HepG2 (cell line): Measurements from ENCODE around the gene ZNF12. TPM values are rescaled to one million over a fixed set of nuclear protein-coding genes. Genes with fewer than 3 reads are reported as not detected.

Experiments used
- CBX2 ChIP-seq, 2 experiments: fragments of 200-600 bp in 1 of 2; sonication (generic); formaldehyde crosslinking in 1 of 2; IDR thresholded peaks; 2 replicates each; pipeline versions ENCODE4 v1.7.0 to v1.8.1; 2018 to 2022; ENCODE audit warnings: low read depth in 2 of 2, low read length in 1 of 2, mild to moderate bottlenecking in 1 of 2, missing genetic modification reagents in 1 of 2
- ELF3 ChIP-seq: IDR thresholded peaks from 2 replicates; pipeline ENCODE4 v1.6.1; 2016; ENCODE audit warnings: missing genetic modification reagents, missing compliant biosample characterization
- NAIF1 ChIP-seq: sonication (generic); formaldehyde crosslinking; IDR thresholded peaks from 2 replicates; pipeline ENCODE4 v1.5.0; 2020; ENCODE audit warnings: mild to moderate bottlenecking, missing genetic modification reagents, borderline replicate concordance
- SIX4 ChIP-seq: sonication (generic); formaldehyde crosslinking; IDR thresholded peaks from 2 replicates; pipeline ENCODE4 v1.4.0; 2020; ENCODE audit warnings: missing genetic modification reagents
- TEAD3 ChIP-seq: optimal IDR thresholded peaks from 2 replicates; pipeline ENCODE3; 2016; ENCODE audit warnings: borderline replicate concordance
- U2AF1 ChIP-seq: fragments of 200-400 bp; formaldehyde crosslinking; optimal IDR thresholded peaks from 2 replicates; pipeline ENCODE3; 2017; ENCODE audit warnings: mild to moderate bottlenecking, low read depth, low read length
- XRCC5 ChIP-seq: fragments of 200-400 bp; formaldehyde crosslinking; optimal IDR thresholded peaks from 2 replicates; pipeline ENCODE3; 2017; ENCODE audit warnings: mild to moderate bottlenecking, low read length
- ZNF251 ChIP-seq: sonication (generic); formaldehyde crosslinking; IDR thresholded peaks from 2 replicates; pipeline ENCODE4 v1.9.0; 2021; ENCODE audit warnings: mild to moderate bottlenecking, missing genetic modification reagents
- ZNF550 ChIP-seq: sonication (generic); formaldehyde crosslinking; IDR thresholded peaks from 2 replicates; pipeline ENCODE4 v1.4.0; 2020; ENCODE audit warnings: mild to moderate bottlenecking, missing genetic modification reagents, borderline replicate concordance
- ZNF570 ChIP-seq: sonication (generic); formaldehyde crosslinking; IDR thresholded peaks from 2 replicates; pipeline ENCODE4 v1.4.0; 2020; ENCODE audit warnings: mild to moderate bottlenecking, missing genetic modification reagents, borderline replicate concordance
- ZNF780A ChIP-seq: sonication (generic); formaldehyde crosslinking; IDR thresholded peaks from 2 replicates; pipeline ENCODE4 v1.8.0; 2022; ENCODE audit warnings: mild to moderate bottlenecking, missing genetic modification reagents, moderate library complexity
- ZSCAN25 ChIP-seq: sonication (generic); formaldehyde crosslinking; IDR thresholded peaks from 2 replicates; pipeline ENCODE4 v1.8.0; 2022; ENCODE audit warnings: mild to moderate bottlenecking, missing genetic modification reagents
- polyA plus RNA-seq, 8 experiments: library from polyadenylated mRNA; depleted of rRNA in 3 of 8; stranded (reverse) in 7 of 8; unstranded in 1 of 8; fragments of >200 nt; fragmentation: Illumina TruSeq in 4 of 8; extraction: Trizol in 4 of 8; gene quantifications; 2 replicates each; pipeline versions ENCODE4 v1.2.1 to v1.2.3, GENCODE V29; 2011 to 2016; ENCODE audit warnings: low read depth in 4 of 8, missing spikeins in 1 of 8, mixed read lengths in 1 of 8; ENCODE audit not compliant: insufficient read depth in 1 of 8
- total RNA-seq, 5 experiments: library from RNA; depleted of rRNA; stranded (reverse); fragments of >200 nt; fragmentation: Illumina TruSeq; extraction: Trizol; gene quantifications; 2 replicates each; pipeline ENCODE4 v1.2.3, GENCODE V29; 2016; ENCODE audit warnings: low read depth in 1 of 5
- TF ChIP-seq, protein P1 (sequence below): IDR thresholded peaks from 2 replicates; pipeline ENCODE4 v1.6.1; 2012; ENCODE audit warnings: low read length, improper control_type of control experiment
- TF ChIP-seq, protein P2 (sequence below): fragments of 450-650 bp; IDR thresholded peaks from 2 replicates; pipeline ENCODE4 v1.6.1; 2016
- TF ChIP-seq, protein P3 (sequence below): sonication (generic); formaldehyde crosslinking; IDR thresholded peaks from 2 replicates; pipeline ENCODE4 v1.4.0; 2020; ENCODE audit warnings: missing genetic modification reagents
- TF ChIP-seq, protein P4 (sequence below): sonication (generic); formaldehyde crosslinking; conservative IDR thresholded peaks from 2 replicates; pipeline ENCODE4 v1.5.0; 2020; ENCODE audit warnings: missing genetic modification reagents

ZNF12 gene
- total and polyA plus RNA-seq, 2 of the 13 experiments (the other 11 are each of a cell fraction or from before 2014, with no cell fraction given) = 21.4 to 22.8 TPM

DNA sequence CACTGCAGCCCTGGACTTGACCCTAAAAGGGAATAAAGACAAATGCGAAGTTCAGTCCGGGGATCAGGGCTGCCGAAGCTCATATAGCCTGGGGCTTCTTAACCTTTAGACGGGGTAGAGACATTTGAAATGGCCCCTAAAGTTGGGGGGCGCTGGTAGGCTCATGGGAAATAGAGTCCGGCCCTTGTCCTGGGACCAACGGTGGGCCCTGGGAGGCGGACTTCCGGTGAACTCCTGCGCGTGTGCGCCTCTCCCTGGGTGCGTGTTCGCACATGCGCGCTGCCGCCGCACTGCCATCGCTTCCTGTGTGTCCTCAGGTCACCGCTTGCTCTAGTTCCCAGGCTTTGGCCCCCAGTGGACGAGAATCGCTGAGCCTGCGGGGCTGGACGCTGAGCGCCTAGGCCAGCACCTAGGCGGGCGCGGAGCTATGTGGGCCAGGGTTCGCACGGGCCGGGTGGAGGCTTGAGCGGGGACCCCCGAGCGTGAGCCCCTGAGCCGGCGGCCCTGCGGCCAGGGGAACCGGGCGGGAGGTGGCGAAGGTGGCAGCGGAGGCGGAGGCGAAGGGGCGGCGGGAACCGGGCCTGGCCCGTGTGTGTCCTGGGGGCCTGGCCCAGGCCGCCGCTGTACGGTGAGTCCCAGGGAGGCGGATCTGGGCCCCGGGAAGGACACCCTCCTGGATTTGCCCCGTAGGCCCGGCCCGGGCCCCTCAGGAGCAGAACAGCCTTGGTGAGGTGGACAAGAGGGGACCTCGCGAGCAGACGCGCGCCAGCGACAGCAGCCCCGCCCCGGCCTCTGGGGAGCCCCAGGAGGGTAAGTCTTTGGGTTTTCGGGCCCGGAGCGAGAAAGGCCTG is 23.0 kb upstream of the ZNF12 start (continued):
- TF ChIP-seq CBX2 (IDR thresholded peaks at IDR 0.05; ENCODE audit: low read depth, low read length) (no peak), CBX2 (CRISPR knock-in tag; IDR thresholded peaks at IDR 0.05; ENCODE audit: low read depth) (no peak), SIX4 (no peak), TEAD3 (CRISPR knock-in tag) (no peak), XRCC5 (no peak), ZNF570 (CRISPR knock-in tag) (no peak), ELF3 (CRISPR knock-in tag) (peak; percentile 32; the same call in 1 of the 2 replicates), ZNF780A (CRISPR knock-in tag) (no peak), ZSCAN25 (CRISPR knock-in tag) (peak; percentile 50; the same call in 1 of the 2 replicates), NAIF1 (CRISPR knock-in tag) (peak; percentile 65; the same call in 1 of the 2 replicates), U2AF1 (no peak), ZNF550 (CRISPR knock-in tag) (no peak), ZNF251 (CRISPR knock-in tag) (no peak)
- TF ChIP-seq, protein P1, sequence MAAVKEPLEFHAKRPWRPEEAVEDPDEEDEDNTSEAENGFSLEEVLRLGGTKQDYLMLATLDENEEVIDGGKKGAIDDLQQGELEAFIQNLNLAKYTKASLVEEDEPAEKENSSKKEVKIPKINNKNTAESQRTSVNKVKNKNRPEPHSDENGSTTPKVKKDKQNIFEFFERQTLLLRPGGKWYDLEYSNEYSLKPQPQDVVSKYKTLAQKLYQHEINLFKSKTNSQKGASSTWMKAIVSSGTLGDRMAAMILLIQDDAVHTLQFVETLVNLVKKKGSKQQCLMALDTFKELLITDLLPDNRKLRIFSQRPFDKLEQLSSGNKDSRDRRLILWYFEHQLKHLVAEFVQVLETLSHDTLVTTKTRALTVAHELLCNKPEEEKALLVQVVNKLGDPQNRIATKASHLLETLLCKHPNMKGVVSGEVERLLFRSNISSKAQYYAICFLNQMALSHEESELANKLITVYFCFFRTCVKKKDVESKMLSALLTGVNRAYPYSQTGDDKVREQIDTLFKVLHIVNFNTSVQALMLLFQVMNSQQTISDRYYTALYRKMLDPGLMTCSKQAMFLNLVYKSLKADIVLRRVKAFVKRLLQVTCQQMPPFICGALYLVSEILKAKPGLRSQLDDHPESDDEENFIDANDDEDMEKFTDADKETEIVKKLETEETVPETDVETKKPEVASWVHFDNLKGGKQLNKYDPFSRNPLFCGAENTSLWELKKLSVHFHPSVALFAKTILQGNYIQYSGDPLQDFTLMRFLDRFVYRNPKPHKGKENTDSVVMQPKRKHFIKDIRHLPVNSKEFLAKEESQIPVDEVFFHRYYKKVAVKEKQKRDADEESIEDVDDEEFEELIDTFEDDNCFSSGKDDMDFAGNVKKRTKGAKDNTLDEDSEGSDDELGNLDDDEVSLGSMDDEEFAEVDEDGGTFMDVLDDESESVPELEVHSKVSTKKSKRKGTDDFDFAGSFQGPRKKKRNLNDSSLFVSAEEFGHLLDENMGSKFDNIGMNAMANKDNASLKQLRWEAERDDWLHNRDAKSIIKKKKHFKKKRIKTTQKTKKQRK = no peak
- TF ChIP-seq, protein P2, sequence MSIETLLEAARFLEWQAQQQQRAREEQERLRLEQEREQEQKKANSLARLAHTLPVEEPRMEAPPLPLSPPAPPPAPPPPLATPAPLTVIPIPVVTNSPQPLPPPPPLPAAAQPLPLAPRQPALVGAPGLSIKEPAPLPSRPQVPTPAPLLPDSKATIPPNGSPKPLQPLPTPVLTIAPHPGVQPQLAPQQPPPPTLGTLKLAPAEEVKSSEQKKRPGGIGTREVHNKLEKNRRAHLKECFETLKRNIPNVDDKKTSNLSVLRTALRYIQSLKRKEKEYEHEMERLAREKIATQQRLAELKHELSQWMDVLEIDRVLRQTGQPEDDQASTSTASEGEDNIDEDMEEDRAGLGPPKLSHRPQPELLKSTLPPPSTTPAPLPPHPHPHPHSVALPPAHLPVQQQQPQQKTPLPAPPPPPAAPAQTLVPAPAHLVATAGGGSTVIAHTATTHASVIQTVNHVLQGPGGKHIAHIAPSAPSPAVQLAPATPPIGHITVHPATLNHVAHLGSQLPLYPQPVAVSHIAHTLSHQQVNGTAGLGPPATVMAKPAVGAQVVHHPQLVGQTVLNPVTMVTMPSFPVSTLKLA = peak; percentile 80
- TF ChIP-seq, protein P3, sequence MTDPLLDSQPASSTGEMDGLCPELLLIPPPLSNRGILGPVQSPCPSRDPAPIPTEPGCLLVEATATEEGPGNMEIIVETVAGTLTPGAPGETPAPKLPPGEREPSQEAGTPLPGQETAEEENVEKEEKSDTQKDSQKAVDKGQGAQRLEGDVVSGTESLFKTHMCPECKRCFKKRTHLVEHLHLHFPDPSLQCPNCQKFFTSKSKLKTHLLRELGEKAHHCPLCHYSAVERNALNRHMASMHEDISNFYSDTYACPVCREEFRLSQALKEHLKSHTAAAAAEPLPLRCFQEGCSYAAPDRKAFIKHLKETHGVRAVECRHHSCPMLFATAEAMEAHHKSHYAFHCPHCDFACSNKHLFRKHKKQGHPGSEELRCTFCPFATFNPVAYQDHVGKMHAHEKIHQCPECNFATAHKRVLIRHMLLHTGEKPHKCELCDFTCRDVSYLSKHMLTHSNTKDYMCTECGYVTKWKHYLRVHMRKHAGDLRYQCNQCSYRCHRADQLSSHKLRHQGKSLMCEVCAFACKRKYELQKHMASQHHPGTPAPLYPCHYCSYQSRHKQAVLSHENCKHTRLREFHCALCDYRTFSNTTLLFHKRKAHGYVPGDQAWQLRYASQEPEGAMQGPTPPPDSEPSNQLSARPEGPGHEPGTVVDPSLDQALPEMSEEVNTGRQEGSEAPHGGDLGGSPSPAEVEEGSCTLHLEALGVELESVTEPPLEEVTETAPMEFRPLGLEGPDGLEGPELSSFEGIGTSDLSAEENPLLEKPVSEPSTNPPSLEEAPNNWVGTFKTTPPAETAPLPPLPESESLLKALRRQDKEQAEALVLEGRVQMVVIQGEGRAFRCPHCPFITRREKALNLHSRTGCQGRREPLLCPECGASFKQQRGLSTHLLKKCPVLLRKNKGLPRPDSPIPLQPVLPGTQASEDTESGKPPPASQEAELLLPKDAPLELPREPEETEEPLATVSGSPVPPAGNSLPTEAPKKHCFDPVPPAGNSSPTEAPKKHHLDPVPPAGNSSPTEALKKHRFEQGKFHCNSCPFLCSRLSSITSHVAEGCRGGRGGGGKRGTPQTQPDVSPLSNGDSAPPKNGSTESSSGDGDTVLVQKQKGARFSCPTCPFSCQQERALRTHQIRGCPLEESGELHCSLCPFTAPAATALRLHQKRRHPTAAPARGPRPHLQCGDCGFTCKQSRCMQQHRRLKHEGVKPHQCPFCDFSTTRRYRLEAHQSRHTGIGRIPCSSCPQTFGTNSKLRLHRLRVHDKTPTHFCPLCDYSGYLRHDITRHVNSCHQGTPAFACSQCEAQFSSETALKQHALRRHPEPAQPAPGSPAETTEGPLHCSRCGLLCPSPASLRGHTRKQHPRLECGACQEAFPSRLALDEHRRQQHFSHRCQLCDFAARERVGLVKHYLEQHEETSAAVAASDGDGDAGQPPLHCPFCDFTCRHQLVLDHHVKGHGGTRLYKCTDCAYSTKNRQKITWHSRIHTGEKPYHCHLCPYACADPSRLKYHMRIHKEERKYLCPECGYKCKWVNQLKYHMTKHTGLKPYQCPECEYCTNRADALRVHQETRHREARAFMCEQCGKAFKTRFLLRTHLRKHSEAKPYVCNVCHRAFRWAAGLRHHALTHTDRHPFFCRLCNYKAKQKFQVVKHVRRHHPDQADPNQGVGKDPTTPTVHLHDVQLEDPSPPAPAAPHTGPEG = peak; percentile 65; the same call in 1 of the 2 replicates
- TF ChIP-seq, protein P4, sequence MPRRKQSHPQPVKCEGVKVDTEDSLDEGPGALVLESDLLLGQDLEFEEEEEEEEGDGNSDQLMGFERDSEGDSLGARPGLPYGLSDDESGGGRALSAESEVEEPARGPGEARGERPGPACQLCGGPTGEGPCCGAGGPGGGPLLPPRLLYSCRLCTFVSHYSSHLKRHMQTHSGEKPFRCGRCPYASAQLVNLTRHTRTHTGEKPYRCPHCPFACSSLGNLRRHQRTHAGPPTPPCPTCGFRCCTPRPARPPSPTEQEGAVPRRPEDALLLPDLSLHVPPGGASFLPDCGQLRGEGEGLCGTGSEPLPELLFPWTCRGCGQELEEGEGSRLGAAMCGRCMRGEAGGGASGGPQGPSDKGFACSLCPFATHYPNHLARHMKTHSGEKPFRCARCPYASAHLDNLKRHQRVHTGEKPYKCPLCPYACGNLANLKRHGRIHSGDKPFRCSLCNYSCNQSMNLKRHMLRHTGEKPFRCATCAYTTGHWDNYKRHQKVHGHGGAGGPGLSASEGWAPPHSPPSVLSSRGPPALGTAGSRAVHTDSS (CRISPR knock-in tag) = no peak
